ENCODE data around the gene LRRC4C. TPM values are rescaled to one million over a fixed set of nuclear protein-coding genes. Genes with fewer than 3 reads are reported as not detected.

The LRRC4C gene
- not detected in 2 replicates for total RNA-seq (2014; rRNA removed; shearing (Covaris generic))

DNA sequence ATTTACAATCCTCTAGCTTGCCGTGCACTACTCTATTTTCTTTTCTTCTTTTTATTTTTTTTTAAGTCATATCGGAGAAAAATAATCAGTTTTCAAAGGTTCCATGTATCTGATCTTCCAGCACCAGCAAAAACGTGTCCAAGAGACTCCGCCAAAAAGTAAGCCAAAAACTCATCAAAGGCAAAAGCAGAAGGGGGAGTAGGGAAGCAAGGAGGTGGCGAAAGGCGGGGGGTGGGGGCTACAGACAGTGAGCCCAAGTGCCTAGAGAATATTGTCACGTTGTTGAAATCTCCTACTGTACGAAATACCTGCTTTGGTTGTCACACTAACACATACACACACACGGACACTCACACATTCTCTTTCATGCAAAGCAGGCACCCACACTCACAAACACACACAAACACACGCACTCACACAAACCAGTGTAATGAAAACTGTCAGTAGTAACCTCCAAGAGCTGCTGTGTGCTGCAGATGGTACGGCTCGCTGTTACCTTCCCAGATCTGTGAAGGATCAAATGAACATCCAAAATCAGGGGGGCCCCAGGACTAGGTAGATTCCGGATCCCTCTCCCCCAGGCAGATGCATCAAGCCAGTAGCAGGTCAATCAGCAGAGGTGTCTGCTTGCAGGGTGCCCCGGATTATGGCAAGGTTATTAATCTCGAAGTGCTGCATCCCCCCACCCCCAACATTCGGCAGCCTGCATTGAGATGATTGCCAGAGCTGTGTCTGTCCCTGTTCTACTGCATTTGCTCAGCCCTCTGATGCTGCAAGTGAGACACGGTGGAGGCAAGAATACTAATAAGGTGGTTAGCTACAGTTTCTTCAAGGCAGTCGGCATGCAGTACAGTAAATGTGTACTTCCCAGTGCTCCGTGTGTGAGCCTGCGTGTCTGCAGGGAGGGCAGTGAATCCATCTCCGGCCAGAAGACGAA, at the start of gene LRRC4C:
Gene LRRC4C (minus strand): TSS at position 188 of the 937 bp plus-strand sequence.
- no peak for DNase-seq (ENCODE audit: low spot score)

DNA sequence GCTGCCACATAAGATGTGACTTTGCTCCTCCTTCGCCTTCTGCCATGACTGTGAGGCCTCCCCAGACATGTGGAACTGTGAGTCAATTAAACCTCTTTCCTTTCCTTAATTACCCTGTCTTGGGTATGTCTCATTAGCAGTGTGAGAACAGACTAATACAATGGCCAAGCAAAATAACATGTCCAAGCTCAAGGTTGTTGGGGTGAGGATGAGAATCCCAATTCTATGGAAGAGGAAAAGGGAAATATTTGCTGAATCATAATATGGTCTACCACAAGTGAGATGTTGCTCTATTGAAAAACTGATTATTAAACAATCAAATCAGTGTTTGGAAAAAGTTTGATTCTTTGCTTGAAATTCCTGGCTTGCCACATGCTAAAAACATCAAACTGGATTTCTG, 48.7 kb upstream of the LRRC4C start:
- no peak for DNase-seq (ENCODE audit: low spot score)

DNA sequence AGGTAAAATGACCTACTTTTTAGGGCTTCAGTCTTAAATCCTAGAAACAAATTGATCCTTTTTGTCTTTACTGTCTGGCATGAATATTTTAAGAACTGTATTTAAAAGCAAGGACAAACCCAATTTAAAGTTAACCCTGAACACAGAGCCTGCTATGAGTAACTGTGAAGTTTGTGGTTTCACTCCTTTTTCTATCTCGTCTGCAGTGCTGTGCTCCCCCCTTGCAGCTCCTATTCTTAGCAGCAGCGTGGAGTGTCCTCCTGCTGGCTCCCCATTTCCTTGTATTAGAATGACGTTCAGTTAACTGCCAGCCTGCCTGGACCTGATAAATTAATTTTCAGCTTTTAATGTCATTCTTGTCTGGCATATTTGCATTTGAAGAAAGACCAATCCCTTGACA, 40.0 kb upstream of the LRRC4C start:
- no peak for DNase-seq (ENCODE audit: low spot score)

DNA sequence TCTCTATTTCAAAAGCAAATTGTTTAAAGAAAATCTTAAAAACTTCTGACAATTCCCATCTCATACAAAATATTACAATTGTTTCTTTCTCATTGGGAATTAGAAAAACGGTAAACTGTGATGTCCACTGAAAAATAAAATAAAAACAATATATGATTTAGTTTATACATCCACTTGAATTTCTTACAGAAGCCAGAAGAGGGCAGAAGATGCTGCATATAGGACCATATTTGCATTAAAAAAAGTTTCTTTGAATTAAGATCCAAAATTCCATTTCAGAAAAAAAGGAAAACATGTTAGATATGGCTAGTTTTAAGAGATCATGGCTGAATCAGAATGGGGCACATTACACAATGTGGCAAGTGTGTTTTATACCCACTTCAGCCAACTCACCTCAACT, 39.3 kb upstream of the LRRC4C start:
- peak; percentile 45 for DNase-seq (ENCODE audit: low spot score)

DNA sequence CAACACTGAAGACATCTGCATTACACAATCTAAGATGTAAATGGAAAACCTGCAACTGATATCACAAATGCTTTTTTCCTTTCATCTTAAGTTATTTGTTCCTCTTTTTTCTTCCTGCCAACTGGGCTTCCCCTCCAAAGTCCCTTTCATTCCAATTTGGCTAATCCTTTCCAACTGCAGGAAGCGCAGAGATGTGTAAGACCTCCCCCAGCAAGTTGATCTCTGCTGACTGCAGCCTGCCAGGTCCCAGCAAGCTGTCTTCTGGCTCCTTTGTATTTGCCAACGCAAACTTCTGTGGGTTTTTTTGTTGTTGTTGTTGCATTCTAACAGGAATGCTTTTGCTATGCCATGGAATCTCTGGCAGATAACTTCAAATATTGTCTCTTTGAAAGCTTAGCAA, 38.5 kb upstream of the LRRC4C start:
- no peak for DNase-seq (ENCODE audit: low spot score)

DNA sequence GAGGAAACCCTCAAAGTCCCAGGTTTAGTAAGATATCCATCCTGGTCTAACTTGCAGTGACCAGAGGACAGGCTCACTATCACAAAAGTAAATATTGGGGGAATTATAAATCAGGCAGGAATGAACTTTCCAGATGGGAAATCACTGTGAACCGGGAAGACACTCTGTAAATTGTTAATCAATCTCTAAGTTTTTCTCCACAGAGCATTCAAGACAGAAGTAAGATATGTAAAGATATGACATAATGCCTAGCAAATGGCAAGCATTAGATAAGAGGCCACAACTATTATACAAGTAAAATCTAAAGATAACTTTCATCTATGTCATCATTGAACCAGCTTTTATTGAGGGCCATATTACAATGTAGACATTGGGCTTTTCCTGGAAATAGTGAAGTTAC, 35.3 kb upstream of the LRRC4C start:
- no peak for DNase-seq (ENCODE audit: low spot score)

DNA sequence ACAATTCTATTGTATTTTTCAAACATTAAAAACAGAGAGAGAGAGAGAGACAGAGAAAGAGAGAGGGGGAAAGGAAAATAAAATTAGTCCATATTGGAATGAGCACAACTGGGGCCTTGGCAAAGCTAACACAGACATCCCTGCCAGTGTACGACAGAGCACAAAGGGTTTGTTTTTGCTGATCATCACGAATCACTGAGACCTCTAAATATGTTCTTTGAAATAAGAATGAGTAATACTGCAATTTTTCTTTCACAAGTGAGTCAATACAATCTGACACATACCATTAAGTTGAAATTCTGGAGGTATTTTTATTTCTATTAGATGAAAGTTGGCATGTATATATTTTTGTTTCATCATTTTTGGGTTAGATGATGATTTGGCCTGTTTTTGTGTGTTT, 27.0 kb upstream of the LRRC4C start:
- DNase-seq (ENCODE audit: low spot score): no peak

DNA sequence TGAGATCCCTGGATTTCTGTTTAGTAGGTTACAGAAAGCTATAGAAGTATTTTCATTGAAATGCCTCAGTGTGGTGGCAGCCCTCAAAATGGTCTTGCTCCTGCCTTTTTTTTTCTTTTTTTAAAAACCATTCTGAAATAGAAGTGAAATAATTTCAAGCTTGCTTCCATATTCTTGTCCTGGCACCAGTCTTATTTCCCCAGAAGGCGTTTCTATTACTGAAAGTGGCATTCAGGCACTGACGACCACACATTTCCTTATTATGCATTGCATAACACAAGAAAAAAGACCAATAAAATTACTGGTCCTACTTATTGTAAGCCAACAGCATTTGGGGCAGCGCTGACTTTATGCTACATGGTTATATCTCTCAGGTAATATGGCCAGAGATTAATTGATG, 24.5 kb upstream of the LRRC4C start:
- no peak for DNase-seq (ENCODE audit: low spot score)

DNA sequence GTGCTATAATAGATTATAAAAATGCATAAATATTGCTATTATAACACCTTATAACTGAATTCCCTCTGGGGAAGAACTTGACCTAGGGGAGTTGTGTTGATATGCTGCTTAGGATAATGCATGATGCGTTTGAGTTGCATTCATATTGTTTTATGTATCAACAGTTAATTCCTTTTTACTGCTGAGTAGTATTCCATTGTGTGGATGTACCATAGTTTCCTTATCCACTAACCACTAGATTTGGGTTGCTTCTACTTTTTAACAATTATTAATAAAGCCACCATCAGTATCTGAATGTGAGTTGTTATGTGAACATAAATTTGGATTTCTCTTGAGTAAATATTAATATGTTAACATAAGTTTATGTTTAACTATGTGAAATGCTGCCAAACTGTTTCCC, 19.7 kb upstream of the LRRC4C start:
- no peak for DNase-seq (ENCODE audit: low spot score)

DNA sequence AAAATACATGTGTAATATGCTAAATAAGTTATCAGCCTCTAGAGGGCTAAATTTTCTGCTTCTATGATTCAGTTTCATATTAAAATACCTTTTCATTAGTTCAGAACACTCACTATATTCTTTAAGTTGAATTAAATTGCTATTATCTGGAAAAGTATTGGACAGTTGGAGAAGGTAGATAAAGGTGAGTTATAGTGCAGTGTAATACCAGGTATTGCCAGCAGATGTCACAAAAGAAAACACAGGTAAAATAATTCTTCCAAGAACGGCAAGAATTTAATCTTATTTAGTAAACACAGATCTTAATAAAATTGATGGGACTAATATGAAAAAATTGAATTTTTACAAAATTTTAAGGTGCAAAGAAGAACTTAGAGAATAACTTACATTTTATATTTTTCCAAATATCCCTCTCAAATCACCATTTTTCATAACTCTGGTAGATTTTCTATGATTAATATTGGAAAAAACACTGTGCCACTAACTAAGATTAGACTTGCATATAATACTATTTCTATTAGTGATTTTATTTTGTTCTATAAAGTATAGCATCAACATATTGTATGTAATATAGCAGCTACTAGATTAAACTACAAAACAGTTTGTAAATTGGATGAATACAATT, 1.7 kb upstream of the LRRC4C start:
- DNase-seq (ENCODE audit: low spot score): peak; percentile 65

DNA sequence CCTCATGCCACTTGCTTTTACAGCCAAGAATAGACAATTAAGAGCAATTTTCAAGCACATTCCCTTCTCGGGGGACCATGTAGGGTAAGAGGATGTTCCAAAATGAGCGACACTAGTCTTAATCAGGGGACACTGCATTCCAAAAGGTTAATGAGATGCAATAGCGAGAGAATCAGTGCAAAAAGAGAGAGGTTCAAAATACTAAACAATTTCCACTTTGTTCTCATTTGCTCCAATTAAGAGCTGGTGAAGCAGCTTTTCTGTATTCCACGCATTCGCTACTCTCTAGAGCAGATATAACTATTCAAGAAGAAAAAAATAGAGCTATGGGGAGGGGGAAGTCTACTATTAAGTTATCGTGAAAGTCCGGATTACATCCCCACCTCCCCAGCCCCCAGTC, 811 bp downstream of the LRRC4C start:
- no peak for DNase-seq (ENCODE audit: low spot score)

DNA sequence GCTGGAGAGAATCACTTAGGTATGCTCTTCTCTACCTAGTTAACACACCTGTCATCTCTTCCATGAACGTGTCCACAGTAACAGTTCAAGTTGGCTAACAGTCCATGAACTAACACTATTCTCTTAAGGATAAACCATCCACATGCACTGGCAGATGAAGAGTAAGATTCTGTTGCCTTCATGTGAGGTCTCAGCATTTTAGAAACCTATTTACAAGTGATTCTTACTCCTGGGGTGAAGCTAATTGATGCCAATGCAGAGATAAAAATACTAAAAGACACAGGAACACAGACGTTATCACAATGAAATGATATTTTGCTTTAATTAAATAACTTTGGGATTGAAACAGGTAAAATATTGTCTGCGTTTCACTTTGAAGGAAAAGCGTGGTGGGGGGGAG, 1.3 kb downstream of the LRRC4C start:
- no peak for DNase-seq (ENCODE audit: low spot score)

DNA sequence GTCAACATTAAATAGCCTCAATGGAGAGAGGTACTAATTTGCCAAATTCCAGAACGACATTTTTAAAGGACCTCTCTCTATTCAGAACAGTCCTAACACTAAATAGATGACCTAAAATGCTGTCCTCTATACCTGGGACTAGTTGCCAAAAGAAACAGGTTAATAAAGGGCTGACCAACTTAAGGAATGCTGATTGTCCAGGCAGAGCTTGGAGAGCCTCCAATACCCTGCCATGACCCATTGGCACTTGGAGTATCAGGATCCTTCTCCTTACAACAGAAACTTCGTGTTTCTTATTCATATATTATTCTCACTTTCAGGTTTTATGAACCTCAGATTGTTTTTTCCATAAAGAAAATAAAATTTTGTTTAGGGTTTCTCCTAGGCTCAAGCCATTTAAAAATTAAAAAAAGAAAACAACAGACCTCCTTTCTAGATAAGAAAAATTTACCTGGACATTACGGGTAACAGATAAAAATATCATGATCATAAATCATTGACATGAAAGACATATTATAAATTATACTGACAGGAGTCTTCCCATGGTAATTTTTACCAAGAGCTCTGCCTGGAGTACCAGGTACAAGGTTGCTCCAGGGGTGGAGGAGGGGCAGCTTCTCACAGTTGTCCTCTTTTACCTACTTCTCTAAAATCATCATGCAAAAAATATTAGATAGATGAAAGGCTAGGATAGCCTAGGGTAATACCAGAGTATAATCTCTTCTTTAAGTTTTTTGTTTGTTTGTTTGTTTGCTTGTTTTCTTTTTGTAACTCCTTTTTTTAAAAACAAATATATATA, 2.0 kb downstream of the LRRC4C start:
- no peak for DNase-seq (ENCODE audit: low spot score)

DNA sequence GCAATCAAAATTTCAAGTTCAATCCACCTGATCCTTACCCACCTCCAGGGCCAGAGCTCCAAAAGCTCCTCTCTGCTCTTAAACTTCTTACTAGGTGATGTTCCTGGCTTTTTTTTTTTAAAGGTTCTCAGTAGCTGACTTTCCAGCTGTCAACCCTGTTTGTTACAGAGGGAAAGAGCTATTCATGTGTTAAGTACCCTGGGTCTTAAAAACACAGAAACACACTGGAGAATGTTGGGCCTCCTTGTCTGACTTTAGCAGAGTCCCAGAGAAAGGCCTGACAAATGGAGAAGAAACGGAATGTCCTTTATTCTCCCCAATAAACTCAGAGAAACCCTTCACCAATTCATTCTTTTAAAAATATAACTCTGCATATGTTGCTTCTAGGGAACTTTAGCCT, 3.2 kb downstream of the LRRC4C start:
- no peak for DNase-seq (ENCODE audit: low spot score)

DNA sequence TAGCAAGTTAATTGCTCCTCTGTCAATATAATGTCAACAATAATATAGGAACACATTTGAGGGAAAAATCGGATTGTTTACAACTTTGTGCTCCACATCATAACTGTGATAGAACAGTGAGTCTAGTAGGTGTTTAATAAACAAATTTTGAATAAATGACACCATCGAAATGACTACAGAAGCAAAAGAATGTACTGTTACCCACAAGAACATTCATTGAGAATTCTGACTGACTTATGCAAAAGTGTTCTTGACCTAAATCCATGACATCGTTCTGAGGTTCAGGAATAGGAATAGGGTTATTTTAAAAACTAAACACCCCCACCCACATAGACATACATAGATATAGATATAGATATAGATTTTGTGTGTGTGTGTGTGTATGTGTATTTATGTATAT, 8.4 kb downstream of the LRRC4C start:
- DNase-seq (ENCODE audit: low spot score): no peak

DNA sequence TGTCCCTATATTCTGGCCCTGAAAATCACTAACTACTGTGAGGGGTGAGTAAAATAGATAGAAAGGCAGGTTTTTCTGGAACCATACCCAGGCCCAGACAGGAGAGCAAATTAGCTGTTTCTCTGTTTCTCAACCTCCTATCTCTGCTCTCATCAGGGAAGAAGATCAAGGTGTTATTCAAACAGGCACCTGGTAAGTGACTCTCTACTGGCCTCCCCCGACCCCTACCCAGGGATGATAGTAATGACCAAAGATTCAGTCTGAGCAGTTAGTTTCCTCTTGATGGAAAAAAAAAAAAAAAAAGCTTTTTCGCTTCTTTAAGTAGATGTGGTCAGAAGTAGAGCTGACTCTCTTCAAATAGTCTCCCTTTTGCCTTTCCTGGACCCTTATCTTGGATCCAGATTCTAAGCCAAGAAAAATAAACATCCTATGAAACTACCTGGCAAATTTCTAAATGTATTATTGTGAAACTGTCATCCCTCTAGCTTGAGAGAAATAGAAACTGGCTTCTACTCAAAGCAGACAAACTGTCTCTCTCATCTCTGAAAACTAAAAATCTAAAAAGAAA, 9.9 kb downstream of the LRRC4C start:
- DNase-seq (ENCODE audit: low spot score): no peak

DNA sequence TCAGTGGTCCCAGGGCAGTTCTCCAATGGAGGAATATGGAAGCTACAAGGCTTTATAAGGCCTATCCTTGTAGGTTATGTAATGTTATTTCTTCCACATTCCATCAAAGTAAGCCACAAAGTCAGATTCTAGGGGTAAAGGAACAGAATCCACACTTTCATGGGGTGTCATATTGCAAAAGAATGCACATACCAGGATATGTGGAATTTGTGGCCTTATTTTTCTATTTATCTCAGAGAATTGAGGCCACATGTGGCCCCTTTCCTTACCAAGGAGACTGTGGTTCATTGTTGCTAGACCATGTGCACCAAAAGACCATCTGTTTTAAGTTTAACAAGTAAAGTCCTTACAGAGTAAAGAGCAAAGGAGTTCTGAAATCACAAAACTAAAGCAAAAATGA, 12.9 kb downstream of the LRRC4C start:
- DNase-seq (ENCODE audit: low spot score): no peak

DNA sequence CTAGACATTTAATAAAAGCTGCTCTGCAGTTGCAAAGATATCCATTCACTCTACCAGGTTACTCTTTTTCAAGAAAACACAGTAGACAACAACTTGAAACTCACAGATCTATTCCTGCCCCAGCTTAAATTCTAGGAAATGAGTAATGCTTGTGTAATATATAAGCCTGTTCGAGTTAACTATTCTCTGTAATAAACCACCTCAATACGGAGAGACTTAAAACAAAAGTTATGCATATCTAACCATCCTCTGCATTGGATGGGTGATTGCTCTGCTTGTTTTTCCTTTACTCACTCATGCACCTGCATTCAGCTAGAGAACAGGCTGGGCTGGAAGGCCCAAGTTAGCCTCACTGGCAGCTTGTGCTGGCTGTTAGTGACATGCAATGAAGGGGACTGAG, 13.3 kb downstream of the LRRC4C start:
- DNase-seq (ENCODE audit: low spot score): no peak

DNA sequence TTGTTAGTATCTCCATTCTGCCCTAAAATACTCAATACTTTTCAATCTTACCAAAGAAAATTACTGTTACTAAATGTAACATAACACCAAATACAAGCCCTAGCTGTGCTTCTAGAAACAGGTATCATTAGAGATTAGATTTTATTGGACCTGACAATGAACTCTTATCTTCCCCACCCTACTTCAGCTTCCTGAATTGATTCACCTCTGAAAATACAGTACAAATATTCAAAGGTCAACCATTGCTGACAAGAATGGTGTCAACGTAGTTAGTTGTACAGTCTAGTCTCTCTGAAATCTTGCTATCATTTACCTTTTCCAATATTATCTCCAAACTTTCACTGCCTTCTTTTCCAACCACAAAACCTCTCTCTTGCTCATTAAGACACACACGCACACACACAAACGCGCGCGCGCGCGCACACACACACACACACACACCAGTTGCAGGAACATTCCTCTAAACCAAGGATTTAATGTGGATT, 22.4 kb downstream of the LRRC4C start:
- peak; percentile 18 for DNase-seq (ENCODE audit: low spot score)

DNA sequence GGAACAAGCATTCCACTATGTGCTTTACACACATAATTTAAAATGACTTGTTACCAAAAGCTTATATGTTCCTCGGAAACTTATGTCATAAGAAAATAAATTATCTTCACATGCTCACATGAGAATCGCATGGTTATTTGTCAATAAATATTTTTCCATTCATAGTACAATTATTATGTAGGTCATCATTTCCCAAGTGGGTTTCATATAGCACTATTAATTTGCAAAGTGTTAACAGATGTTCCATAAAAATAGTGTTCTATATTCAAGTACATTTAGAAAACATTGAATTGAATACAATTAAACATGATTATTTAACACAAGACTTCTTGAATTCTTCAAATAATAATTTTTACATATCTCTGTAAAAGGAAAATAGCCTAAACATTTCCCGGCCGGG, 23.9 kb downstream of the LRRC4C start:
- no peak for DNase-seq (ENCODE audit: low spot score)

DNA sequence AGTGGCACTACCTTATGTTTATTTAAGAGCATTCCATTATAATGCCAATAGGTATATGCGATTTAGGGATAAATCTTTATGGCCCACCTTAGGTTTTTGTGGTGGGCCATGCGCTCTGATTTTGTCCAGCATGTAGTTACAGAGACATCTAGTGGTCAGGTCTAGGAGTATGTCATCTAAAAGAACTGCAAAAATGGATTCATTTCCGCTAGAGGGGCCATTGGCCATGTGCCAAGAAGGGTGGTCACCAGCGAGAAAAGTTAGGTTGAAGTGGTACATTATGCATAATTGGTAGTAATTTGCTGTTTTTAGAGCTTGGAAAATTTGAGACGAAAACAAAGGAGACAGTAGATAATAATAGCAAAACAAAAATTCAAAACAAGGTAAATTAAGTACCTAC, 27.7 kb downstream of the LRRC4C start:
- peak; percentile 37 for DNase-seq (ENCODE audit: low spot score)

DNA sequence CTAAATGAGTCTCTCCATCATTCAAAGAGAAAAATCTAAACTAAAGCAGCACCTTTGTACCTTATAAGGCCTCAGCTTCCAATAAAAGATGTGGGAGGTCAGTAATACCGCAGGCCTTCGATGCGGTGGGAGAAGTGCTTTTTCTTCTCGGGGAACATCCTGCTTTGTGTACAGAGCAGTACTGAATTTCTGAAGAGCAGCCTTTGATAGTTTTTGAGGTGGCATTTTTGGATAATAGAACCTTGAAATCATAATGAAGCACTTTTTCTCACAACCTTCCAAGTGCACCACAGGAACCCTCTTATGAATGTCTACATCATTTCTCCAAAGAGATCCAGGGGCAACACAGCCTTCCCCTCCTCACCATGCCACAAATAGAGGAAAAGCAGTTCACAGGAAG, 39.6 kb downstream of the LRRC4C start:
- DNase-seq (ENCODE audit: low spot score): no peak

Data from HT-29 (cell line).